MM.1S (cell line): Measurements from ENCODE around the gene IPP.
A peak's percentile ranks its signal among the peaks of the same experiment; 100 is the strongest.

Experiments
- DNase-seq: peaks from one replicate; pipeline ENCODE4 v3.0.0-alpha.2; 2015
- H2AFZ ChIP-seq: fragments of 300-600 bp; sonication (generic); 2 replicates; pipeline ENCODE4 v1.6.0; 2016; ENCODE audit warnings: antibody characterized with exemption, low read length
- H3F3A ChIP-seq: fragments of 300-600 bp; sonication (generic); 2 replicates; pipeline ENCODE4 v1.6.1; 2016; ENCODE audit warnings: mild to moderate bottlenecking, antibody characterized with exemption, low read length, moderate library complexity, mixed read lengths; ENCODE audit not compliant: insufficient read depth
- H3K27ac ChIP-seq: fragments of 300-600 bp; sonication (generic); 2 replicates; pipeline ENCODE4 v1.5.1; 2016; ENCODE audit warnings: mild to moderate bottlenecking, low read length
- H3K27me3 ChIP-seq: fragments of 300-600 bp; sonication (generic); replicated peaks from 2 replicates; pipeline ENCODE4 v1.6.0; 2016; ENCODE audit warnings: low read length; ENCODE audit not compliant: insufficient read depth
- H3K36me3 ChIP-seq: fragments of 300-600 bp; sonication (generic); replicated peaks from 2 replicates; pipeline ENCODE4 v1.6.1; 2016; ENCODE audit warnings: mild to moderate bottlenecking, low read length, mixed read lengths; ENCODE audit not compliant: insufficient read depth
- H3K4me1 ChIP-seq: fragments of 300-600 bp; sonication (generic); 2 replicates; pipeline ENCODE4 v1.6.1; 2016; ENCODE audit warnings: low read length, mixed read lengths
- H3K4me2 ChIP-seq: fragments of 300-600 bp; sonication (generic); 2 replicates; pipeline ENCODE4 v1.6.0; 2016; ENCODE audit warnings: low read depth, low read length
- H3K4me3 ChIP-seq: fragments of 300-600 bp; sonication (generic); 2 replicates; pipeline ENCODE4 v1.5.1; 2016; ENCODE audit warnings: low read length, mixed read lengths
- H3K79me2 ChIP-seq: fragments of 300-600 bp; sonication (generic); 2 replicates; pipeline ENCODE4 v1.6.1; 2016; ENCODE audit warnings: mixed run types, low read length, mixed read lengths
- H3K9ac ChIP-seq: fragments of 300-600 bp; sonication (generic); 2 replicates; pipeline ENCODE4 v1.6.1; 2016; ENCODE audit warnings: low read length, mixed read lengths
- H3K9me2 ChIP-seq: fragments of 300-600 bp; sonication (generic); replicated peaks from 2 replicates; pipeline ENCODE4 v1.6.1; 2016; ENCODE audit warnings: mild to moderate bottlenecking, low read length, mixed read lengths; ENCODE audit not compliant: insufficient read depth
- H3K9me3 ChIP-seq: fragments of 300-600 bp; sonication (generic); replicated peaks from 2 replicates; pipeline ENCODE4 v1.6.1; 2016; ENCODE audit warnings: mild to moderate bottlenecking, low read length, mixed read lengths; ENCODE audit not compliant: insufficient read depth
- H4K20me1 ChIP-seq: fragments of 300-600 bp; sonication (generic); 2 replicates; pipeline ENCODE4 v1.6.1; 2016; ENCODE audit warnings: mild to moderate bottlenecking, low read length, moderate library complexity, mixed read lengths; ENCODE audit not compliant: insufficient read depth
- CTCF ChIP-seq: fragments of 300-600 bp; sonication (generic); IDR thresholded peaks from 2 replicates; pipeline ENCODE4 v1.5.1; 2016; ENCODE audit warnings: antibody characterized with exemption, low read length, mixed read lengths
- EZH2 ChIP-seq: fragments of 300-600 bp; sonication (generic); optimal IDR thresholded peaks from 2 replicates; pipeline ENCODE3; 2017; ENCODE audit warnings: low read depth, mild to moderate bottlenecking, antibody characterized with exemption, low read length, mixed read lengths
- EZH2phosphoT487 ChIP-seq: fragments of 300-600 bp; sonication (generic); IDR thresholded peaks from 2 replicates; pipeline ENCODE4 v1.6.1; 2018; ENCODE audit warnings: antibody characterized with exemption, low read length

The IPP gene

GRCh38 chr1:45658171-45658570 is 92.3 kb downstream of the IPP start:
- Histone ChIP-seq H3K27ac (no peak overlapping the region), H3K9me3 (no peaks in the 10 kb centered on the region), H4K20me1 (peaks cover 3% of the 10 kb centered on the region; the same call in 1 of the 2 replicates), H2AFZ (no peak overlapping the region), H3K36me3 (peaks cover 6% of the 10 kb centered on the region; the same call in 1 of the 2 replicates), H3F3A (0 out of 2 replicates have a peak, but pooled peaks cover 8% of the 10 kb centered on the region), H3K9ac (no peak overlapping the region), H3K79me2 (peaks cover 74% of the 10 kb centered on the region), H3K4me3 (no peak overlapping the region), H3K9me2 (no peaks in the 10 kb centered on the region), H3K4me1 (peaks cover 17% of the 10 kb centered on the region), H3K4me2 (no peak overlapping the region), H3K27me3 (no peaks in the 10 kb centered on the region)
- DNase-seq: no peak
- TF ChIP-seq CTCF (no peak), EZH2 (no peak), EZH2phosphoT487 (no peak)

GRCh38 chr1:45656573-45657226 is 93.8 kb downstream of the IPP start:
- Histone ChIP-seq H3K79me2 (peaks cover 66% of the 10 kb centered on the region), H3K36me3 (peaks cover 7% of the 10 kb centered on the region; the same call in 1 of the 2 replicates), H4K20me1 (no peaks in the 10 kb centered on the region), H3F3A (0 out of 2 replicates have a peak, but pooled peaks cover 8% of the 10 kb centered on the region), H2AFZ (no peak overlapping the region), H3K9me3 (no peaks in the 10 kb centered on the region), H3K27me3 (no peaks in the 10 kb centered on the region), H3K4me3 (no peak overlapping the region), H3K4me1 (peaks cover 17% of the 10 kb centered on the region), H3K9me2 (no peaks in the 10 kb centered on the region), H3K27ac (peak overlapping the region; percentile 45; the same call in 1 of the 2 replicates), H3K4me2 (peak overlapping the region; percentile 52), H3K9ac (no peak overlapping the region)
- DNase-seq: peak; percentile 71
- TF ChIP-seq CTCF: no peak
- TF ChIP-seq EZH2: no peak
- TF ChIP-seq EZH2phosphoT487: no peak

GRCh38 chr1:45654540-45655280 is 95.7 kb downstream of the IPP start:
- TF ChIP-seq EZH2phosphoT487 (no peak), CTCF (no peak), EZH2 (no peak)
- Histone ChIP-seq H3K4me1 (peaks cover 17% of the 10 kb centered on the region), H3K79me2 (peaks cover 64% of the 10 kb centered on the region), H3K27me3 (no peaks in the 10 kb centered on the region), H3K36me3 (peaks cover 9% of the 10 kb centered on the region; the same call in 1 of the 2 replicates), H2AFZ (no peak overlapping the region), H4K20me1 (no peaks in the 10 kb centered on the region), H3K9me3 (no peaks in the 10 kb centered on the region), H3F3A (0 out of 2 replicates have a peak, but pooled peaks cover 8% of the 10 kb centered on the region), H3K9me2 (no peaks in the 10 kb centered on the region), H3K27ac (no peak overlapping the region), H3K4me2 (no peak overlapping the region), H3K4me3 (no peak overlapping the region), H3K9ac (no peak overlapping the region)
- DNase-seq: no peak
